ENCODE data around the gene MBD6. TPM values are rescaled to one million over a fixed set of nuclear protein-coding genes. Genes with fewer than 3 reads are reported as not detected.

MBD6 gene
- total and polyA plus RNA-seq, 2 of the 4 experiments (the other 2 are of a cell fraction) = 0.90 to 9.3 TPM

- no peak for TF ChIP-seq RCOR1 (IDR thresholded peaks at IDR 0.05; ENCODE audit: insufficient replicate concordance, low read length)
- no peak for TF ChIP-seq RFX5 (IDR thresholded peaks at IDR 0.05; ENCODE audit: low read depth, low read length)
- TF ChIP-seq CHD1 (IDR thresholded peaks at IDR 0.05; ENCODE audit: low read depth, low read length) = no peak
- TF ChIP-seq CEBPB (IDR thresholded peaks at IDR 0.05; ENCODE audit: low read depth, low read length) = 0 out of 2 replicates have a peak, but pooled peaks have one; percentile 12
- no peak for TF ChIP-seq FOS (IDR thresholded peaks at IDR 0.05; ENCODE audit: low read depth, low read length)
Observed at GRCh38 chr12:57522011-57522886, at the start of gene MBD6 (continued).

GRCh38 chr12:57473392-57473791 lies 49.2 kb upstream of the MBD6 start:
- CTCF ChIA-PET = no interaction called here

More at GRCh38 chr12:57473392-57473791, 49.2 kb upstream of the MBD6 start:
- DNase-seq (no peak), ATAC-seq (ENCODE audit: low read depth) (no peak)
- in situ Hi-C loops (cut with MboI; ENCODE audit: low sequenced_read_pairs) (no loop called here), intact Hi-C loops (cut with micrococcal nuclease) (no loop called here), dilution Hi-C loops (cut with HindIII; ENCODE audit: low sequenced_read_pairs, unreplicated experiment) (no loop called here)
- H2AK9ac ChIP-seq (replicated peaks; ENCODE audit: low read depth, low read length, poor library complexity) = no peak overlapping the region
- H2BK5ac ChIP-seq (ENCODE audit: low read depth, low read length, poor library complexity, severe bottlenecking) = no peak overlapping the region
- no peak overlapping the region for H3K4ac ChIP-seq (ENCODE audit: low read depth, low read length)
- H4K91ac ChIP-seq (ENCODE audit: insufficient read depth, low read depth, low read length) = no peak overlapping the region
- BruUV-seq (replicated peaks) = no TSS peak
- H4K5ac ChIP-seq (ENCODE audit: low read depth, low read length) = no peak overlapping the region
- no peak overlapping the region for H3K56ac ChIP-seq (ENCODE audit: extremely low read depth, insufficient read depth, low read length)
- H3K36me3 ChIP-seq (ENCODE audit: control insufficient read depth, insufficient read depth, low read length) = no peaks in the 10 kb centered on the region
- no peaks in the 10 kb centered on the region; the same call in 1 of the 2 replicates for H3K9me3 ChIP-seq (ENCODE audit: control insufficient read depth, insufficient read depth, low read length)
- TF ChIP-seq NFE2L2 (IDR thresholded peaks at IDR 0.05; ENCODE audit: low read depth, low read length) = no peak
- no peak for TF ChIP-seq MXI1 (IDR thresholded peaks at IDR 0.05; ENCODE audit: borderline replicate concordance, low read depth, low read length)
- no peak for TF ChIP-seq FOS (IDR thresholded peaks at IDR 0.05; ENCODE audit: low read depth, low read length)
- TF ChIP-seq ELK1 (IDR thresholded peaks at IDR 0.05; ENCODE audit: borderline replicate concordance, low read depth, low read length) = no peak
- TF ChIP-seq POLR2A (IDR thresholded peaks at IDR 0.05; ENCODE audit: low read depth, low read length) = no peak
- no peak for TF ChIP-seq MAFK (IDR thresholded peaks at IDR 0.05; ENCODE audit: low read depth, low read length)
- no peak for TF ChIP-seq USF2 (IDR thresholded peaks at IDR 0.05; ENCODE audit: low read depth, low read length)
- no peak for TF ChIP-seq MAZ (IDR thresholded peaks at IDR 0.05; ENCODE audit: borderline replicate concordance, low read depth, low read length)
- TF ChIP-seq BHLHE40 (IDR thresholded peaks at IDR 0.05; ENCODE audit: low read depth, low read length) = no peak
- TF ChIP-seq RAD21 (IDR thresholded peaks at IDR 0.05; ENCODE audit: low read length) = no peak
- no peak overlapping the region for H3K9ac ChIP-seq (ENCODE audit: low read depth, low read length)
- POLR2A ChIA-PET (ENCODE audit: unreplicated experiment) = no interaction called here
- H4K20me1 ChIP-seq (ENCODE audit: insufficient read depth, low read length) = no peaks in the 10 kb centered on the region
- H4K8ac ChIP-seq (ENCODE audit: low read depth in 2 of 2, low read length in 2 of 2) = no peak overlapping the region
- H3K9me1 ChIP-seq (ENCODE audit: insufficient read depth, low read length) = no peaks in the 10 kb centered on the region
- no CpG with 5 or more reads among the region's 3 CpGs for WGBS, 2 experiments (ENCODE audit: extremely low coverage in 2 of 2, insufficient read length in 1 of 2)
- no peak overlapping the region for H2AK5ac ChIP-seq (ENCODE audit: low read depth, low read length)
- H2AFZ ChIP-seq (replicated peaks; ENCODE audit: low read length, poor library complexity) = no peak overlapping the region
- H3K27me3 ChIP-seq (ENCODE audit: control insufficient read depth, insufficient read depth, low read length) = peaks cover 58% of the 10 kb centered on the region
- H3K4me2 ChIP-seq (ENCODE audit: low read depth, low read length) = no peak overlapping the region
- no peak overlapping the region for H2BK15ac ChIP-seq (ENCODE audit: low read depth, low read length)
- 0 out of 2 replicates have a peak, but pooled peaks cover 2% of the 10 kb centered on the region for H3K4me1 ChIP-seq (ENCODE audit: control insufficient read depth, insufficient read depth, low read length)
- 0 out of 2 replicates have a peak overlapping the region, but pooled peaks have one; percentile 38 for H3K23ac ChIP-seq (ENCODE audit: low read depth, low read length)
- H3K79me1 ChIP-seq (ENCODE audit: low read depth in 1 of 2, low read length in 2 of 2) = no peaks in the 10 kb centered on the region
- H2BK20ac ChIP-seq (ENCODE audit: low read depth, low read length) = no peak overlapping the region
- no peak overlapping the region for H2BK120ac ChIP-seq (ENCODE audit: low read depth, low read length)
- no peak overlapping the region for H3K14ac ChIP-seq (replicated peaks; ENCODE audit: low read depth, low read length)
- H3K4me3 ChIP-seq (ENCODE audit: insufficient read depth, low read depth, low read length) = no peak overlapping the region
- no peak overlapping the region for H3K18ac ChIP-seq (ENCODE audit: low read depth, low read length)
- no peak overlapping the region for H3K27ac ChIP-seq (ENCODE audit: insufficient read depth, low read length)
